ENCODE data around the gene B3GALT6.

Gene B3GALT6

GRCh38 chr1:1216770-1217620 lies 15.0 kb upstream of the B3GALT6 start:
- Mint-ChIP-seq H3K27me3 (no peaks in the 10 kb centered on the region), H3K27ac (peak overlapping the region; percentile 84 to 98), H3K9me3 (no peaks in the 10 kb centered on the region), H3K4me1 (ENCODE audit: low read depth in 2 of 2) (peaks cover 22 to 27% of the 10 kb centered on the region in 2 donors), H3K4me3 (peak overlapping the region; percentile 2 to 65), H3K36me3 (ENCODE audit: insufficient read depth) (peaks cover 57% of the 10 kb centered on the region)
- ATAC-seq (replicated peaks) = no peak
- no peak for DNase-seq

- Mint-ChIP-seq H3K36me3 (ENCODE audit: insufficient read depth) (peaks cover 60% of the 10 kb centered on the region), H3K27me3 (no peaks in the 10 kb centered on the region), H3K4me1 (ENCODE audit: low read depth in 2 of 2) (peaks cover 19 to 30% of the 10 kb centered on the region in 2 donors), H3K27ac (peak overlapping the region in 1 of 2 donors; percentile 87), H3K4me3 (peak overlapping the region in 1 of 2 donors; percentile 19), H3K9me3 (no peaks in the 10 kb centered on the region)
- ATAC-seq (replicated peaks) (no peak), DNase-seq (no peak)
Observed at GRCh38 chr1:1217621-1218523, 14.2 kb upstream of the B3GALT6 start.

- ATAC-seq (replicated peaks) (no peak), DNase-seq (no peak)
- Mint-ChIP-seq H3K4me3 (peak overlapping the region in 1 of 2 donors; percentile 19), H3K4me1 (ENCODE audit: low read depth in 2 of 2) (peaks cover 19 to 33% of the 10 kb centered on the region in 2 donors), H3K36me3 (ENCODE audit: insufficient read depth) (peaks cover 59% of the 10 kb centered on the region), H3K27ac (peak overlapping the region; percentile 52 to 87), H3K27me3 (no peaks in the 10 kb centered on the region), H3K9me3 (no peaks in the 10 kb centered on the region)
Observed at GRCh38 chr1:1218524-1219200, 13.4 kb upstream of the B3GALT6 start.

- H3K9me3 Mint-ChIP-seq = no peaks in the 10 kb centered on the region
- H3K4me3 Mint-ChIP-seq = peak overlapping the region in 1 of 2 donors; percentile 14
- no peaks in the 10 kb centered on the region for H3K27me3 Mint-ChIP-seq
- H3K27ac Mint-ChIP-seq = peak overlapping the region; percentile 52 to 87
- peaks cover 19 to 31% of the 10 kb centered on the region in 2 donors for H3K4me1 Mint-ChIP-seq (ENCODE audit: low read depth in 2 of 2)
- ATAC-seq (replicated peaks) (peak; percentile 20), DNase-seq (no peak)
- peaks cover 57% of the 10 kb centered on the region for H3K36me3 Mint-ChIP-seq (ENCODE audit: insufficient read depth)
Observed at GRCh38 chr1:1219341-1219740, 12.7 kb upstream of the B3GALT6 start.

GRCh38 chr1:1220197-1220596 lies 11.8 kb upstream of the B3GALT6 start:
- H3K36me3 Mint-ChIP-seq (ENCODE audit: insufficient read depth) = peaks cover 65% of the 10 kb centered on the region
- peaks cover 22 to 24% of the 10 kb centered on the region in 2 donors for H3K4me1 Mint-ChIP-seq (ENCODE audit: low read depth in 2 of 2)
- no peak for ATAC-seq (replicated peaks)
- no peaks in the 10 kb centered on the region for H3K9me3 Mint-ChIP-seq
- no peaks in the 10 kb centered on the region for H3K27me3 Mint-ChIP-seq
- no peak overlapping the region for H3K4me3 Mint-ChIP-seq
- peak overlapping the region; percentile 35 to 87 for H3K27ac Mint-ChIP-seq
- no peak for DNase-seq

GRCh38 chr1:1221887-1222574 lies 10.0 kb upstream of the B3GALT6 start:
- DNase-seq (no peak), ATAC-seq (replicated peaks) (no peak)
- Mint-ChIP-seq H3K27ac (no peak overlapping the region), H3K4me1 (ENCODE audit: low read depth in 2 of 2) (peaks cover 20 to 23% of the 10 kb centered on the region in 2 donors), H3K9me3 (no peaks in the 10 kb centered on the region), H3K27me3 (no peaks in the 10 kb centered on the region), H3K4me3 (peak overlapping the region in 1 of 2 donors; percentile 40), H3K36me3 (ENCODE audit: insufficient read depth) (peaks cover 52% of the 10 kb centered on the region)

GRCh38 chr1:1222575-1223225 lies 9.3 kb upstream of the B3GALT6 start:
- DNase-seq (no peak), ATAC-seq (replicated peaks) (no peak)
- no peaks in the 10 kb centered on the region for H3K27me3 Mint-ChIP-seq
- H3K27ac Mint-ChIP-seq = no peak overlapping the region
- H3K4me3 Mint-ChIP-seq = peak overlapping the region in 1 of 2 donors; percentile 40
- no peaks in the 10 kb centered on the region for H3K9me3 Mint-ChIP-seq
- peaks cover 46% of the 10 kb centered on the region for H3K36me3 Mint-ChIP-seq (ENCODE audit: insufficient read depth)
- peaks cover 20 to 23% of the 10 kb centered on the region in 2 donors for H3K4me1 Mint-ChIP-seq (ENCODE audit: low read depth in 2 of 2)

- Mint-ChIP-seq H3K9me3 (no peaks in the 10 kb centered on the region), H3K4me1 (ENCODE audit: low read depth in 2 of 2) (peaks cover 20 to 23% of the 10 kb centered on the region in 2 donors), H3K36me3 (ENCODE audit: insufficient read depth) (peaks cover 47% of the 10 kb centered on the region), H3K27ac (no peak overlapping the region), H3K27me3 (no peaks in the 10 kb centered on the region), H3K4me3 (peak overlapping the region in 1 of 2 donors; percentile 40)
- DNase-seq (no peak), ATAC-seq (replicated peaks) (no peak)
Observed at GRCh38 chr1:1223321-1223720, 8.7 kb upstream of the B3GALT6 start.

- H3K4me3 Mint-ChIP-seq = no peak overlapping the region
- H3K36me3 Mint-ChIP-seq (ENCODE audit: insufficient read depth) = peaks cover 51% of the 10 kb centered on the region
- H3K9me3 Mint-ChIP-seq = no peaks in the 10 kb centered on the region
- DNase-seq = no peak
- H3K27ac Mint-ChIP-seq = peak overlapping the region in 1 of 2 donors; percentile 86
- H3K27me3 Mint-ChIP-seq = no peaks in the 10 kb centered on the region
- peaks cover 20 to 23% of the 10 kb centered on the region in 2 donors for H3K4me1 Mint-ChIP-seq (ENCODE audit: low read depth in 2 of 2)
- no peak for ATAC-seq (replicated peaks)
Observed at GRCh38 chr1:1223891-1224290, 8.1 kb upstream of the B3GALT6 start.

- Mint-ChIP-seq H3K4me1 (ENCODE audit: low read depth in 2 of 2) (peaks cover 24 to 26% of the 10 kb centered on the region in 2 donors), H3K27ac (peak overlapping the region in 1 of 2 donors; percentile 28), H3K9me3 (no peaks in the 10 kb centered on the region), H3K4me3 (no peak overlapping the region), H3K27me3 (no peaks in the 10 kb centered on the region), H3K36me3 (ENCODE audit: insufficient read depth) (peaks cover 44% of the 10 kb centered on the region)
- ATAC-seq (replicated peaks) = no peak
- no peak for DNase-seq
Observed at GRCh38 chr1:1225238-1225845, 6.7 kb upstream of the B3GALT6 start.

GRCh38 chr1:1225913-1226312 lies 6.1 kb upstream of the B3GALT6 start:
- H3K4me3 Mint-ChIP-seq = no peak overlapping the region
- peaks cover 45% of the 10 kb centered on the region for H3K36me3 Mint-ChIP-seq (ENCODE audit: insufficient read depth)
- H3K27me3 Mint-ChIP-seq = no peaks in the 10 kb centered on the region
- ATAC-seq (replicated peaks) = no peak
- H3K27ac Mint-ChIP-seq = peak overlapping the region in 1 of 2 donors; percentile 28
- DNase-seq = no peak
- peaks cover 29 to 31% of the 10 kb centered on the region in 2 donors for H3K4me1 Mint-ChIP-seq (ENCODE audit: low read depth in 2 of 2)
- H3K9me3 Mint-ChIP-seq = no peaks in the 10 kb centered on the region
